Body of pancreas (tissue), 4 donors: ENCODE data around the gene BUB1B. TPM values are rescaled to one million over a fixed set of nuclear protein-coding genes. Genes with fewer than 3 reads are reported as not detected.
"Not testable (repeated sequence)": the region's sequence is repeated elsewhere in the genome, so short reads cannot be mapped to it uniquely, and the experiment has no call there.

Experiments
- ATAC-seq: fragments of 150-250 bp; one replicate; pipeline ENCODE4 v1.9.1; 2016
- DNase-seq, 4 donors: peaks; one replicate each; pipeline ENCODE4 v3.0.0-alpha.2; 2019
- H3K27ac ChIP-seq, 4 donors: fragments of 200-600 bp; sonication (generic); 1 replicate in 3 of 4; 2 replicates in 1 of 4; pipeline versions ENCODE4 v1.5.1 to v1.6.1; 2016 to 2019; ENCODE audit warnings: mild to moderate bottlenecking in 1 of 4, mixed read lengths in 1 of 4, moderate library complexity in 1 of 4
- H3K27me3 ChIP-seq, 2 donors: fragments of 200-600 bp; sonication (generic); one replicate each; pipeline ENCODE4 v1.6.0; 2016; ENCODE audit warnings: mild to moderate bottlenecking in 1 of 2
- H3K36me3 ChIP-seq, 2 donors: fragments of 200-600 bp; sonication (generic); replicated peaks in 1 of 2; 2 replicates each; pipeline ENCODE4 v1.5.1; 2016; ENCODE audit warnings: low read depth in 2 of 2; ENCODE audit not compliant: insufficient read depth in 1 of 2
- H3K4me1 ChIP-seq: fragments of 200-600 bp; sonication (generic); one replicate; pipeline ENCODE4 v1.6.0; 2016
- H3K4me3 ChIP-seq, 2 donors: fragments of 200-600 bp; sonication (generic); 1 replicate in 1 of 2; 2 replicates in 1 of 2; pipeline ENCODE4 v1.5.1; 2016 to 2019
- H3K9me3 ChIP-seq, 3 donors: fragments of 200-600 bp; sonication (generic); 1 replicate in 2 of 3; 2 replicates in 1 of 3; pipeline ENCODE4 v1.5.1; 2016
- POLR2A ChIP-seq, 3 donors: fragments of 450-650 bp; IDR thresholded peaks; one replicate each; pipeline ENCODE4 v1.6.1; 2016; ENCODE audit warnings: antibody characterized with exemption in 3 of 3, mild to moderate bottlenecking in 2 of 3
- WGBS, 2 donors: methylation state at CpG; one replicate each; pipeline ENCODE4 v1.1.5; 2017; 5-methylcytosine and 5-hydroxymethylcytosine counted together
- intact Hi-C: fragments of 100-400 bp; cut with DNase I; formaldehyde crosslinking; loops from one replicate; pipeline ENCODE4 v1.15.1; 2023
- total RNA-seq, 2 donors: library from RNA; depleted of rRNA; stranded (reverse); fragments of >200 nt; gene quantifications; one replicate each; pipeline ENCODE4 v1.1.0, GENCODE V29; 2016
- TF ChIP-seq, protein P1 (sequence below), 7 experiments: fragments of 450-650 bp in 4 of 7; fragments of 200-600 bp in 3 of 7; sonication (generic) in 3 of 7; IDR thresholded peaks; one replicate each; pipeline ENCODE4 v1.5.1; 2016 to 2019; ENCODE audit warnings: antibody characterized with exemption in 7 of 7

Gene BUB1B
- total RNA-seq, 2 donors from 2014 or later: not detected

DNA sequence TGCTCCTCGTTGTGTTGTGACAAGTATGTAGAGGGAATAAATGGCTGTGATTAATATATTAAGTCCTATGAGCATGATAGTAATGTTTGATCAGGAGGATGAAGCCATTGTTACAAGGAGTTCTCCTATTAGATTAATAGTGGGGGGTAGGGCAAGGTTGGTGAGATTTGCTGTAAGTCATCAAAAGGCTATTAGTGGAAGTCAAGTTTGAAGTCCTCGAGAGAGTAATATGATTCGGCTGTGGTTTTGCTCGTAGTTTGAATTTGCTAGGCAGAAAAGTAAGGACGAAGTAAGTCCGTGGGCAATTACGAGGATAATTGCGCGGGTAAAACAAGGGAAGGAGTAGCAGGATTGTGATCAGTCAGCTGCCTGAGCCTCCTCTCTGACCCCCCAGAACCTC is 26.0 kb upstream of the BUB1B start:
- TF ChIP-seq, protein P1, sequence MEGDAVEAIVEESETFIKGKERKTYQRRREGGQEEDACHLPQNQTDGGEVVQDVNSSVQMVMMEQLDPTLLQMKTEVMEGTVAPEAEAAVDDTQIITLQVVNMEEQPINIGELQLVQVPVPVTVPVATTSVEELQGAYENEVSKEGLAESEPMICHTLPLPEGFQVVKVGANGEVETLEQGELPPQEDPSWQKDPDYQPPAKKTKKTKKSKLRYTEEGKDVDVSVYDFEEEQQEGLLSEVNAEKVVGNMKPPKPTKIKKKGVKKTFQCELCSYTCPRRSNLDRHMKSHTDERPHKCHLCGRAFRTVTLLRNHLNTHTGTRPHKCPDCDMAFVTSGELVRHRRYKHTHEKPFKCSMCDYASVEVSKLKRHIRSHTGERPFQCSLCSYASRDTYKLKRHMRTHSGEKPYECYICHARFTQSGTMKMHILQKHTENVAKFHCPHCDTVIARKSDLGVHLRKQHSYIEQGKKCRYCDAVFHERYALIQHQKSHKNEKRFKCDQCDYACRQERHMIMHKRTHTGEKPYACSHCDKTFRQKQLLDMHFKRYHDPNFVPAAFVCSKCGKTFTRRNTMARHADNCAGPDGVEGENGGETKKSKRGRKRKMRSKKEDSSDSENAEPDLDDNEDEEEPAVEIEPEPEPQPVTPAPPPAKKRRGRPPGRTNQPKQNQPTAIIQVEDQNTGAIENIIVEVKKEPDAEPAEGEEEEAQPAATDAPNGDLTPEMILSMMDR (IDR thresholded peaks at IDR 0.05): no peak
- no peak for TF ChIP-seq POLR2A (IDR thresholded peaks at IDR 0.05)
- Histone ChIP-seq H3K9me3 (no peaks in the 10 kb centered on the region), H3K4me1 (no peaks in the 10 kb centered on the region), H3K27ac (no peak overlapping the region), H3K4me3 (no peak overlapping the region), H3K27me3 (no peaks in the 10 kb centered on the region), H3K36me3 (no peaks in the 10 kb centered on the region)
- ATAC-seq (no peak), DNase-seq (no peak)
- WGBS, 2 donors: 71 to 72% methylated on average over 9 of the region's 9 CpGs
- intact Hi-C loops: no loop called here

DNA sequence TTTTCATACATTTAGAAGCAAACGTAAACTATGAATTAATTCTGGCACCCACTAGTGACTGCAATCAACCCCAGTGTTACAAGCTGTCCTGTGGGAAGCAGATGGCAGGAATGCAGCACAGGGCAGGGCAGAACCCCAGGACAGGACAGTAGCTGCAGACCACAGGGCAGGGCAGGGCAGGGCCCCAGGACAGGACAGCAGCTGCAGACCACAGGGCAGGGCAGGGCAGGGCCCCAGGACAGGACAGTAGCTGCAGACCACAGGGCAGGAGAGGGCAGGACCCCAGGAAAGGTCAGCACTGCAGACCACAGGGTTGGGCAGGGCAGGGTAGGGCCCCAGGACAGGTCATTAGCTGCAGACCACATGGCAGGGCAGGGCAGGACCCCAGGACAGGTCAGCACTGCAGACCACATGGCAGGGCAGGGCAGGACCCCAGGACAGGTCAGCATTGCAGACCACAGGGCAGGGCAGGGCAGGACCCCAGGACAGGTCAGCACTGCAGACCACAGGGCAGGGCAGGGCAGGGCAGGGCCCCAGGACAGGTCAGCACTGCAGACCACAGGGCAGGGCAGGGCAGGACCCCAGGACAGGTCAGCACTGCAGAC is 24.9 kb upstream of the BUB1B start:
- H3K4me3 ChIP-seq, ATAC-seq, H3K9me3 ChIP-seq, H3K4me1 ChIP-seq, H3K36me3 ChIP-seq, H3K27me3 ChIP-seq, H3K27ac ChIP-seq, DNase-seq, intact Hi-C loops: not testable (repeated sequence)
- WGBS, 2 donors: 44 to 63% methylated on average over 1 of the region's 1 CpG

DNA sequence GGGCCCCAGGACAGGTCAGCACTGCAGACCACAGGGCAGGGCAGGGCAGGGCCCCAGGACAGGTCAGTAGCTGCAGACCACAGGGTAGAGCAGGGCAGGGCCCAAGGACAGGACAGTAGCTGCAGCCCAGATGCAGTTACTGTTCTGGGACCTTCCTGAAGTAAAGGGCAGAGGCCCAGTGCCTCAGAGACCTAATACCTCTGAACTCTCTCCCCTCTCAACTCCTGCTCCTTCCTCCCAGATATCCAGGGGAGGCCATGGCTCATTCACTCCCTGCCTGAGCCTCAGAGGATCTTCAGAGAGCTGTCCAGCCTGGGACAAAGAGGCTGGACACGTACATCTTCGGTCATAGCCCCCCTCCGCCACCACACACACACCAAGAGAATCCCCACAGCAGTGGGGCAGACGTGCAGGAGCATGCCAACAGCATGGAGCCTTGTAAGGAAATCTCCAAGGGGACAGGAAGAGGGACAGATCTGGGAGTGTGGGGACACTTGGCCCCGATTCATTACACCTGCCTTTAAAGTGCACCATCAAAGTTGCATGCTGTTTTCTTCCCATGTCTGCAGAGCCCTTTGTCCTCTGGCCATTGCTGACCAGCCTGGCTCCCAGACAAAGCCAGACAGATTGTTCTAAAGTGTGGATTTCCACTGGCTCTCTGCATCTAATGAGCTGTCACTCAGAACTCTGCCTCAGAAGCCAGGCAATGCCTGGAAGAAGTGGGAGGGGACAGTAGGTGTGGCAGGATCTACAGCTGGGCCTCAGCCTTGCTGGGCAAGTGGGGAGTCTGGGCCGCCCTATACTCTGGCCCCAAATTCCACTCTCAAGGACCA is 24.2 kb upstream of the BUB1B start:
- H3K4me1 ChIP-seq: no peaks in the 10 kb centered on the region
- no peak overlapping the region for H3K27ac ChIP-seq
- no peaks in the 10 kb centered on the region for H3K9me3 ChIP-seq
- no peak overlapping the region for H3K4me3 ChIP-seq
- no peak for ATAC-seq
- H3K27me3 ChIP-seq: no peaks in the 10 kb centered on the region
- H3K36me3 ChIP-seq: no peaks in the 10 kb centered on the region
- WGBS, 2 donors: 86 to 90% methylated on average over 6 of the region's 6 CpGs
- intact Hi-C loops: no loop called here
- no peak for DNase-seq
- TF ChIP-seq, protein P1 (IDR thresholded peaks at IDR 0.05): no peak
- TF ChIP-seq POLR2A (IDR thresholded peaks at IDR 0.05): no peak

DNA sequence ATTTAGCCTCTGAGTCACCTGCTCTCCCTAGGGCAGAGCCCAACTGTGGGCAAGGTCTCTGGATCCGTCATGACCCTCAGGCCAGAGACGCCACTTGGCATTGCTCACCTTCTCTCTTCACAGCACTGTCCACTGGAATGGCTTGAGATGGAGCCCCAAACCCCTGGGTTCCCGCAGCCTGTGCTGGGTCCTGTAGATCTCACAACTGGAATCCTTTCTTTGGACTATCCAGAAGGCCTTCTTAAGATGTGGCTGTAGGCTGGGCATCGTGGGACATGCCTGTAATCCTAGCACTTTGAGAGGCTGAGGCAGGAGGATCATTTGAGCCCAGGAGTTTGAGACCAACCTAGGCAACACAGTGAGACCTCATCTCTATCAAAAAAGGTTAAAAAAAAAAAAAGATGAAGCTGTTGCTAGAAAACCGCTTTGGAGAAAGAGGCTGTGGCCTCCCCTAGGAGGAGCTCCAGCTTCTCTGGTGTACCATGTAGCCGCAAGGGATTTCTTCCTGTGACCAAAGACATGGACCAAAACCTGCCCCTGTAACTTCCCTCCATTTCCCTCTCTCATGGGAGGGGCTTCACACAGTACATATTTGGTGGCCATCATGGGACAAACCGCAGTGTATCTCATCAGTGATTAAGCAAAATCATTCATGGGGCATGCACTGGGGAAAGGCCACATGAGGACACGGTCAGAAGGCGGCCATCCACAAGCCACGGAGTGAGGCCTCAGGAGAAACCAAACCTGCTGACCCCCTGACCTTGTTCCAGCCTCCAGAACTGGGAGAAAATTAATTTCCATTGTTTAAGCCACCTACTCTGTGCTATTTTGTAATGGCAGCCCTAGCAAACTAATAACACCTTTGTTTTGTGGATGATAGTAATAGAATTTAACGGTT is 23.3 kb upstream of the BUB1B start:
- no peak for ATAC-seq
- 86 to 88% methylated on average over 11 of the region's 11 CpGs for WGBS, 2 donors
- intact Hi-C loops: no loop called here
- Histone ChIP-seq H3K4me3 (no peak overlapping the region), H3K27ac (no peak overlapping the region), H3K4me1 (no peaks in the 10 kb centered on the region), H3K36me3 (no peaks in the 10 kb centered on the region), H3K9me3 (no peaks in the 10 kb centered on the region), H3K27me3 (no peaks in the 10 kb centered on the region)
- TF ChIP-seq POLR2A (IDR thresholded peaks at IDR 0.05): no peak
- TF ChIP-seq, protein P1 (IDR thresholded peaks at IDR 0.05): no peak
- no peak for DNase-seq

DNA sequence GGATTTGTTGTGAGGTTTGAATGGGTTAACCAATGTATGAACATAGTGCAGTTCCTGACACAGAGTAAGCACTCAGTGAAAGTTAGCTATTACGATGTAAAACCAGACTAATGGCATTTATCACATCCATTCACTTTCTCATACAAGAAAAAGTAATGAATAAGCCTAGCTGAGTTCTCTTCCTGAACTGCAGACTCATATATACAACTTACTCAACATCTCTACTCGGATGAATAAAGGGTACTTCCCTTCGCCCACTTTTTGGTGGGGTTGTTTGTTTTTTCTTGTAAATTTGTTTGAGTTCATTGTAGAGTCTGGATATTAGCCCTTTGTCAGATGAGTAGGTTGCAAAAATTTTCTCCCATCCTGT is 22.7 kb upstream of the BUB1B start:
- H3K9me3 ChIP-seq, H3K36me3 ChIP-seq, intact Hi-C loops, H3K27me3 ChIP-seq, H3K4me1 ChIP-seq, ATAC-seq, H3K27ac ChIP-seq, DNase-seq, H3K4me3 ChIP-seq: not testable (repeated sequence)
- WGBS, 2 donors: 58 to 65% methylated on average over 3 of the region's 3 CpGs
